ENCODE measurements around the gene FAM20C. TPM values are rescaled to one million over a fixed set of nuclear protein-coding genes. Genes with fewer than 3 reads are reported as not detected.

Gene FAM20C
- total RNA-seq, 1 donor from 2014 or later, result 11.8 TPM

DNA sequence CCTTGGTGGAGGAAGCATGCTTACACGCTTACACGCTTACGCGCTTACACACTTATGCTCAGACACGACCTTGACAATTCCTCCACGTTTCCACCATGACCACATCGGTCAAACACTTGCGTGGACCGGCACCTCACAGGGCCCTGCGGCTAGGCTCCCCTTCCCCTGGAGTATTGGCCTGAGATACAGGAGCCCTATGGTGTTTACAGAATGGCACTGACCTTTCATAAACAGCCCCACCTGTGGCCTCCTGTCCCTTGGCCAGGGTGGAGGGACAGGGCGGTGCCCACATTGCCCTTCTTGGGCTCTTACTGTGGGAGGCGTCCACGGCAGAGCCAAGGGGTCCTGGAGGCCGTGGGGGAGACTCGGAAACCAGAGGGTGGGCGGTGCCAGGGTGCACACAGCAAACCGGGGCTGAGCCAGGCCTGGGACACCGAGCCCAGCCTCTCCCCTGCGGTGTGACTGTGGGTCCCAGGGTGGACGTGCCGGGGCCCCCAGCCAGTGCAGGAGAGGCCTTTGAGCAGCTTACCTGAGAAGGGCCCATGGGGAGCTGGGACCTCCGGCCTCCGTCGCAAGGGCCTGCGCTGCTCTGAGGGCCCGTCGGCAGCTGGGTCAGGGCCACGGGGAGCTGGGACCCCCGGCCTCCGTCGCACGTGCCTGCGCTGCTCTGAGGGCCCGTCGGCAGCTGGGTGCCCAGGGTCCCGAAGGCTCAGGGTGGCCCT, 53.4 kb downstream of the FAM20C start:
- DNase-seq, result no peak

DNA sequence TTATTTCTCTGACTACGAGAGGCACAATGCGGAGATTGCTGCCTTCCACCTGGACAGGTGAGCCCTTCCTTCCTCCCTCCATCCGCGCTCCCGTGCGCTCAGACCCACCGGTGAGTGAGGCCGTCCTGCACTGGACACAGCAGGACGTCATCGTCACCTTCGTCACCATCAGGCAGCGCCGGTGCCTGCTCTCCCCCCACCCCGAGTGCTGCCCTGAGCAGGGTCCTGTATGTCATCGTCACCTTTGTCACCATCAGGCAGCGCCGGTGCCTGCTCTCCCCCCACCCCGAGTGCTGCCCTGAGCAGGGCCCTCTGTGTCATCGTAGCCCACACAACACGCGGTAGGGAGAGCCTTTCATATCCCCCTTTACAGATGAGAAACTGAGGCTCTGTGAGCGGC, 54.1 kb downstream of the FAM20C start:
- DNase-seq, result no peak

DNA sequence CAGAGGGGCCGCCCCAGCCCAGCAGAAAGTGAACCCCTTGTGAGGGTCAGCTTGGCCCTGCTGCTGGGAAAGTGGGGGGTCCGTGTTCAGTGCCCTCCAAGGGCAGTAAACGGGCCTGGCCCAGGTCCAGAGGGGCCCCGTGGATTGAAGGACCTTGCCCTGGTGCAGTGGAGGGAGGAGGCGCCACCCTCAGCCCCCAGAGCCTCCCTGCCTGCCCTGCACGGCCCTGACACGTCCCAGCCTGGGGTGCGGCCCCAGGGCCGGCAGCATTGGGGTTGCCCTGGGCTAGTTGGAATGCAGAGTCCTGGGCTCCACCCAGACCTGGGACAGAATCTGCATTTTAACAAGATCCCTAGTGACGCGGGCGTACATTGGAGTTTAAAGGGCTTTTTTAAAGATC, 54.8 kb downstream of the FAM20C start:
- DNase-seq, result no peak

DNA sequence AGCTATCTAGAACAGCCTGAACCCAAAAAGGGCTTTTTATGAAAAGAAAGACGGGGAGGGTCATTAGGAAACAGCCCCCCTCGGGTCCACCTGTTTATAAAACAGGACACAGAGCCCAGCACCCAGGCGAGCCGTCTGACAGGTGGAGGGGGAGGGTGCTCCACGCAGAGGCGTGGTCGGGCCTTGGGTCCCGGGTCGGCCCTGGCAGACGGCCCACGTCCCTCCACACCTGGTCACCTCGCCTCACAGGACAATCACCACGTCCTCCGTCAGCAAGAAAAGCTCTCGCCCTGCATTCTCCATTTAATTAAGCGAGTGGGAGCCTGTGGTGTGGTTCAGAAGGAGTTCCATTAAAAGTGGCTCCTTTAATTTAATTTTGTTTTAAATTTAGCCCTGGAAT, 55.3 kb downstream of the FAM20C start:
- DNase-seq, result no peak

DNA sequence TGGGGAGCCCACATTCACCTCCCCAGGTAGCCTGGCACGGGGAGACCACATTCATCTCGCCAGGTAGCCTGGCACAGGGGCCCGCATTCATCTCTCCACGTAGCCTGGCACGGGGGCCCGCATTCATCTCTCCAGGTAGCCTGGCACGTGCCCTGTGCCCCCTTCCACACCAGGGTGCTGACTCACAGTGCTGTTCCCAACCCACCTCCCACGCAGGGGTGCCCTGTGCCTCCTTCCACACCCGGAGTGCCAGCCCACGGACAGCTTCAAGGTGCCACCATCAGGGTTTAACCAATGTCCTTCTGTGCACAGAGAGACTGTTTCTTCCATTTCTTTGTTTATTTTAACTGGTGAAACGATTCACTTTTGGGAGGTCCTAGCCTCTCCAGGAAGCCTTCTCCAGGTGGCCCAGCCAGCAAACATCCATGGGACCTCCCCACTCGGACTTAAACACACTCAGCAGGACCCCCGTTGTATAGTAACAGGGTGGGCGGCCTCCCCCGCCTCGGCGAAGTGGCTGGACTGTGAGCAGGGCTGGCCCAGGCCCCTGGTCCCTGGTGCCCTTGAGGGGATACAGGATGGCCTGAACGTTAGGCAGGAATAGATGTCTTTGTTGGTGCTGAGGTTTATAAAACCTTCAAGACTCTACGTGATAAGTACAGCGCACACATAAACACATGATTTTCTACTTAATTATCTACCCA, 56.5 kb downstream of the FAM20C start:
- DNase-seq, result no peak

DNA sequence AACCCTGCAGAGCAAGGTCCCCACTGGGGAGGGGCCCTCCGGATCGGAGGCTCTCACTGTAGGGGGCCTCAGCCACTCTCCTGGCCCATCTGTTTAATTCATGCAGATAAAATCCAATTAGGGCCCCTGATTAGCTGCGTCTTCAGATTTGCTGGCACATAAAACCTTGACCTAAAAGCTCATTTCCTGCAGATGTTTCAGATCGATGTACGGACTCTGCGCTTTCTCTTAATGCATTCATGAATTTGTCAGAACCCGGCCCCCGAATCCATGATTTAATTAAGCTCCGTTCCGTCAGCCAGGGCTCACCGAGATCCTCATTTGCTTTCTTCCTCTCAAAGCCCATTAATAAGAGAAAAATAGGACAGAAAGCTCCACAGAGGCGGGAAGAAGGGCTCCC, 57.6 kb downstream of the FAM20C start:
- no peak for DNase-seq

DNA sequence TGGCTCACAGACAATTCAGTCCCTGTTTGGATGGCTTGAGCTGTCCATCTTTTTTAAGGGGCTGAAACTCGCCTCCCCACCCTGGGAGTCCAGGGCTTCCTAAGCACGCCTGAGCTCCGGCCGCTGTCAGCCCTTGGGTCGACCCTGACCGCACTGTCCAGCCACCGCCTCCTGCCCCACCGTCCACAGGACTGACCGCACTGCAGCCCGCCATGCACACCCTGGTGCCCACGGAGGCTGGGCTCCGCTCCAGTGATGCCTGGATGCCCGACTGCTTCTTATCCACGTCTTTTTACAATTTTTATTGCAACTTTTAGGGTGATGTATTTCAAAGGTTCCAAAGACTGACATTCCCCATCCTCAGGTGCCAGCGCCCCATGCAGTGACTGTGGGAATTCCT, 58.2 kb downstream of the FAM20C start:
- DNase-seq, result no peak

DNA sequence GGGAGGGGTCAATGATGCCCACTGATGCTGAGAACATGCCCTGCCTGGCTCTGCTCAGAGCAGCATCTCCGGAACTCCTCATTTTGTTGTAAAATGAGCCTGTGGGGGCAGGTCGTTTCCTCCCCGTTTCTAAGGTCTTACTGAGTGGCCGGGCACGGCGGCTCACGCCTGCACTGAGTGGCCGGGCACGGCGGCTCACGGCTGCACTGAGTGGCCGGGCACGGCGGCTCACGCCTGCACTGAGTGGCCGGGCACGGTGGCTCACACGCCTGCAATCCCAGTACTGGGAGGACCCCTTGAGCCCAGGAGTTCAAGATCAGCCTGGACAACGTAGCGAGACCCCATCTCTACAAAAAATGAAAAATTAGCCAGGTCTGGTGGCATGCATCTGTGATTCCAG, 58.6 kb downstream of the FAM20C start:
- no peak for DNase-seq

DNA sequence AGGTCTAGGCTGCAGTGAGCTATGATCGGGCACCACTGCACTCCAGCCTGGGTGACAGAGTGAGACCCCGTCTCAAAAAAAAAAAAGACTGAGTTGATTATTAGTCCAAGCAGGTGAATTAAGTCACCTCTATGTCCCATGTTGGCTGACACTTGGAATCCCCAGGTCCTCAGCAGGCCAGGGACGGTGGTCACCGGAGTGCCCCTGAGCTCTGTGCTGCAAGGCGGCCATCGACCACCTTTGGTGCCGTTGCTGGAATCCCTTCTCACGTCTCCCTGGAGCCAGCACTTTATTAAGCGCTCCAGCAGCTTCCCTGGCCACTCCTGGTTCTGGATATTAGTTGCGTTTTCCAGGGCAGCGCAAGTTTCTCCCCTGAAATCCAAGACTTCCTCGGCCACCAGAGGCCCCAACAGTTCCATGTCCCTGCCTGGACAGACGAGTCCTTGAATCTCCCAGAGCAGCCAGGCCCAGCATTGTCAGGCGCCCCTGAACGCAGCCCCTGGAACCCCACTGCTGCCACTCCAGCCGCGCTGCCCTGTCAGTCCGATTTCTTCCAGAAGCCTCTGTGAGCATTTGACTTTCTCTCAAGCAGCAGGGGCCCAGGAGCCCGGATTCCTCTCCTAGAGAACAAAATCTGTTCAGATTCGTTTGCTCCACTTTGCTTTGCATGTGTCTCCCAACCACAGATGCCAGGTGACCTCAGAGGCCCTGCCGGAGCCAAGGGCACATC, 59.2 kb downstream of the FAM20C start:
- DNase-seq, result no peak

DNA sequence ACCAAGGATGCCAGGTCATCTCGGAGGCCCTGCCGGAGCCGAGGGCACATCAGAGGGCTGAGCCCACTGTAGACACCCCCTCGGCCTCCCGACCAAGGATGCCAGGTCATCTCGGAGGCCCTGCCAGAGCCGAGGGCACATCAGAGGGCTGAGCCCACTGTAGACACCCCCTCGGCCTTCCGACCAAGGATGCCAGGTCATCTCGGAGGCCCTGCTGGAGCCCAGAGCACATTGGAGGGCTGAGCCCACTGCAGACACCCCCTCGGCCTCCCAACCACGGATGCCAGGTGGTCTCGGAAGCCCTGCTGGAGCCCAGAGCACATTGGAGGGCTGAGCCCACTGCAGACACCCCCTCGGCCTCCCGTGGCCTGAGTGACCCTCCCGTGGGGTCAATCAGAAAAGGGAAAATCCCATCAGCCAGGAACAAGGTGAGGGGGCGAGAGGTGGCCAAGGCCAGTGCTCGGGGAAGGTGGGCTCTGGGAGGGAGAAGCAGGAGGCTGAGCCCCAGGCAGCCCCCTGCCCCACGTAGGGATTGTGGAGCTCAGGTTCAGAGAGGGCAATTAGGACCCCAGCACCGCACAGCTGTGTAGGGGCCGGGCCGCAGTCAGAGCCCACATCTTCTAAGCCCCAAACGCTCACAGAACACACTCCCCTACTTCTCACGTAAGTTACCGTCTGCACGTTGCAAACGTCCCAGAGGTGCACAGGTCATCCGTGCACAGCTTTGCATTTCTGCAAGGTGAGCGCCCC, 60.0 kb downstream of the FAM20C start:
- DNase-seq, result no peak

DNA sequence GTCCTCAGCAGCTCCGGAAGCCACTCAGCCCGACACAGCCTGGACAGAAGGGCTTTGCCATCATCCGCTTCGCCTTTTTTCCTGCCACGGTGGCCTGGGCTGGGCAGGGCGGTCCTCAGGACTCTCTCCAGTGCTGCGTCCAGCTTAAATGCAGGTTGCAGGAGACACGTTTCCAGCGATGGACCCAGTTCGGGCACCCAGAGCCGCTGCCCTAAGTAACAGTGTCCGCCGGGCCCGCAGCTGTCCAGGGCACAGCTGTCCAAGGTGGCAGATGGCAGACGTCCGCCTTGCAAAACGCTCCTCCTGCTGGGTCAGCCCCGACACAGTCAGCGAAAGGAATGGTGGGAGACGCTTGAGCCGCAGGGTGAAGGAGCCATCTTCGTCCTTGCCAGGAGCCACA, 60.6 kb downstream of the FAM20C start:
- DNase-seq, result no peak

DNA sequence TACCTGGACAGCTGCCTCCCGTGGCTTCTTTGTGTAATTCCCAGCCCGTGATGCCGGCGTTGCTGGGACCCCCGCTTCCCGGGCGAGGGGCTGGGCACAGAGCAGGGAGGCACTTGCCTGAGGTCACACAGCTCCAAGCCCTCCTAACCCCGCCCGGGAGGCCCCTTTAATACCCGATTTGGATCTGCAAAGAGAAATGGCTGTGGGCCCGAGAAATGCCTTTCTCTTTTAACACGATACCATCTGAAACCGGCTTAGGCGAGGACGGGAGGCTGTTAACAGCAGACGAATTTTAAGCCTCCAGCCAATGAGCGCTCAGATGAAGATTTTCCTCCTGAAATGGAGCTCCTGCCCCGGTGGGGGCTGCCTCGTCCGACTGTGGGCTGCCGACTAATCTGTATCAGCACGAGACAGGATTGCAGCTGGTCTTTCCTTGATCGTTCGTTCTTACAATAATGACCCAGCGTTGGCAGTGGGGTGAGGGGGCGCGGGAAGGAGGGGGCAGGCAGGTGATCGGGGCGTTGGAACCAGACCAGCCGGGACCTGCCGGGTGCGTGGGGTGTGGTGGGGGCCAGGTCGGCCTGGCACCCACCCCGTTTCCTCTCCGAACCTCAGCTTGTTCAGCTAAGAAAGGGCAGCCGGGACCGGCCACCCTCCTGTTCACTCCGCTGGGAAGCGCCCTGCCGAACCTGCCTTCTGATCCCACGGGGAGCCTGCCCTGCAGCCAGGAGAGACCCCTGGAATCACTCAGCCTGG, 61.4 kb downstream of the FAM20C start:
- no peak for DNase-seq

DNA sequence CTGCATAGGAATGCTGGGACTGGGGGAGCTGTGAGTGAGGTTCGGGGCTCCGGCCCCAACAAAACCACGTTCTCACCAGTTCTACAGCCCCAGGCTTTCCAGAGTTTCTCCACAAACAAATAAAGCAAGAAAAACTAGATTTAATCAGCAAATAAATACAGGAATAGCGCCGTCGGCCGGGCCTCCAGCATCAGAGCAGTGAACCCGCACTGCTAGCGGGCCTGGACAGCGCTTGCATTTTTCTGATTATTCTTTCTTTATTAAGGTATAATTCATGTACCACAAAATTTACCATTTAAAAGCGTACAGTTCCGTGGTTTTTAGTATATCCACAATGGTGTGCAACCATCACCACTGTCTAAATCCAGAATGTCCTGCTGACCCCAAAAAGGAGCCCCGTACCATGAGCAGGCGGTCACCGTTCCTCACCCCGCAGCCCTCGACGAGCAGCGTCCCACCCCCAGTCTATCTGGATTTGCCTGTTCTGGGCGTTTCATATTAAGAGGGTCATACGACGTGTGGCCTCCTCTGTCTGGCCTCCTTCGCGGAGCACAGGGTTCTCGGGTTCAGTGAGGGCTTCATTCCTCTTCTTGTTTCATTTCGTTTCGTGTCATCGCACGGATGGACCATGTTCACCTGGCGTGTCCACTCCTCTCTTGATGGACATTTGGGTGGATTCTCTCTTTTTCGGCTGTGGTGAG, 62.1 kb downstream of the FAM20C start:
- DNase-seq, result no peak

DNA sequence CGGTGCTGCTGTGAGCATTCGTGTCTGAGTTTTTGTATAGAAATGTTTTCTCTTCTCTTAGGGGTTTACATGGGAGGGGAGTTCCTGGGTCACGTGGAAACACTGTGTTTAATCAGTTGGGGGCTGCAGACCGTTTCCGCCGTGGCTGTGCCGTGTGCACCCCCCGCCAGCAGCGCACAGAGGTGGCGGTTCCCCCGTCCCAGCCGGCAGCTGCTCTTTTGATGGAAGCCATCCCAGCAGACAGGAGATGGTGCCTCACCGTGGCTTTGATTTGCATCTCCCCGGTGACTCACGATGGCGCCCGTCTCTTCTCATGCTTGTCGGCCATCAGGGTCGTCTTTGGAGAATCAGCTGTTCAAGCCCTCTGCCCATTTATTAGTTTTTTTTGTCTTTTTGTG, 62.7 kb downstream of the FAM20C start:
- DNase-seq, result no peak

DNA sequence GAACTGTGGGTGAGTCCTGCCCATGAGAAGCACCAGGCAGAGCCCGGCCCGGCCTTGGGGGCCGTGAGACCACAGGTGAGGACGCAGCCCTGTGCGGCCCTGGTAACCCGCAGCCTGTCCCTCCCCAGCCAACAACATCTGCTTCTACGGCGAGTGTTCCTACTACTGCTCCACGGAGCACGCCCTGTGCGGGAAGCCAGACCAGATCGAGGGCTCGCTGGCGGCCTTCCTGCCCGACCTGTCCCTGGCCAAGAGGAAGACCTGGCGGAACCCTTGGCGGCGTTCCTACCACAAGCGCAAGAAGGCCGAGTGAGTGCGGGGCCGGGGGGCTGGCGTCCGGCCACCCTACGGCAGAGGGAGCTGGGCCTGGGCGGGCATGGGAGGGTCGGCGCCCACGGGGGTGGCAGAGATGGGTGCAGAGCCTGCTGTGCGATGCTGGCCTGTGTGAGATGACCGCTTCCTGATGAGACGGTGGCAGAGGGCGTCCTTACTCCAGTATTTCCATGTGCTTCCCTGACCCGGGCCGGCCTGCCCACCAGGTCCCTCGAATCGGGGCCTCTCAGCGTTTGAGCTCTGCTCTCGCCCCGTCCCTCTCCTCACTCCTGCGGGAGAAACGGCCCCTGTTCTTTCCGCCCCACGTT, 63.5 kb downstream of the FAM20C start:
- no peak for DNase-seq

DNA sequence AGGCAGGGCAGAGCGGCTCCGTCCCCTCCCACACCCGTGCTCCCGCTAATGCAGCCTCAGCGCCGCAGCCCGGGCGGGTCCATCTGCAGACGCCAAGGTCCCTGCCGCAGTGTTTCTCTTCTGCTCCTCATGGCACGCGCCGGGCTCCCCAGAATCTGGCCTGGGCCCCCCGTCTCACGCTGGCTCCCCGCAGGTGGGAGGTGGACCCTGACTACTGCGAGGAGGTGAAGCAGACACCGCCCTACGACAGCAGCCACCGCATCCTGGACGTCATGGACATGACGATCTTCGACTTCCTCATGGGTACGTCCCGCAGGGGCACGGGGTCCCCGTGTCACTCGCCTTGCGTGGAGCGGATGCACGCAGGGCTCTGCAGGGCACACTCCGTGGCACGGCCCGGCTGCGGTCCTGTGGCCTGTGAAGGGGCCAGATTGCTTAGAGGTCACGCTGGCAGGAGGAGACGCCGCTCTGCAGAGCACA, 64.1 kb downstream of the FAM20C start:
- no peak for DNase-seq

DNA sequence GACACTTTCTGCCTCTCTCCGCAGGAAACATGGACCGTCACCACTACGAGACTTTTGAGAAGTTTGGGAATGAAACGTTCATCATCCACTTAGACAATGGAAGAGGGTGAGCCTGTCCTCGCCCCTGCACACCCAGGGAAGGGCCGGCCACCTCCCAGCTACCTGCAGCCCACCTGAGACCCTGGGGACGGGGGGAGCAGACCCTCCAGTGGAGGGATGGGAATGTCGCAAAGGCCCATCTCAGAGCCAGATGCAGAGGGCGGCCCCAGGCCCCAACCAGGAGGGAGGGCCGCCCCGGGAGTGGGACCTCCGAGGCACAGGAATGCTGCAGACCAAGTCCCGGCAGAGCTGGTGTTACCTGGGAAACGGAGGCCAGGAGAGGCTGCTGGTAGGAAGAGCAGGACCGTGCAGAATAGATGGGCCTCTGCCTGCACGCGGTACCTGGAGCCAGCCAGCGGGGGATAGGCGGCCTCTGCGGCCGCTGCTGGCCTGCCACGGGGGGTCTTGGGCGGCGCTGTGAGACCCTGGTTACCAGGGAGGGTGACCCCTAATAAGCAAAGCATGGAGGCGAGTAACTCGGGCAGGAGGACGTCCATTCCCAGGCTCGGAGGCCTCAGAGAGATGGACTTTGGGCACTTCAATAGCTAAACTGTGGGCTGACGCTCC, 64.7 kb downstream of the FAM20C start:
- DNase-seq, result no peak

DNA sequence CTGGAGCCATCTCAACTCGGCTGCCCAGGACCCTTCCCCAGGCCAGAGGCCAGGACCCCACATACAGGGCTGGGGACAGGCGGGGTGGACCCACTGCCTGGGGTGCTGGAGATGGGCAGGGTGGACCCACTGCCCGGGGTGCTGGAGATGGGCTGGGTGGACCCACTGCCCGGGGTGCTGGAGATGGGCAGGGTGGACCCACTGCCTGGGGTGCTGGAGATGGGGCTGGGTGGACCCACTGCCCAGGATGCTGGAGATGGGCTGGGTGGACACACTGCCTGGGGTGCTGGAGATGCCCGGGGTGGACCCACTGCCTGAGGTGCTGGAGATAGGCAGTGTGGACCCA, 65.2 kb downstream of the FAM20C start:
- no peak for DNase-seq

DNA sequence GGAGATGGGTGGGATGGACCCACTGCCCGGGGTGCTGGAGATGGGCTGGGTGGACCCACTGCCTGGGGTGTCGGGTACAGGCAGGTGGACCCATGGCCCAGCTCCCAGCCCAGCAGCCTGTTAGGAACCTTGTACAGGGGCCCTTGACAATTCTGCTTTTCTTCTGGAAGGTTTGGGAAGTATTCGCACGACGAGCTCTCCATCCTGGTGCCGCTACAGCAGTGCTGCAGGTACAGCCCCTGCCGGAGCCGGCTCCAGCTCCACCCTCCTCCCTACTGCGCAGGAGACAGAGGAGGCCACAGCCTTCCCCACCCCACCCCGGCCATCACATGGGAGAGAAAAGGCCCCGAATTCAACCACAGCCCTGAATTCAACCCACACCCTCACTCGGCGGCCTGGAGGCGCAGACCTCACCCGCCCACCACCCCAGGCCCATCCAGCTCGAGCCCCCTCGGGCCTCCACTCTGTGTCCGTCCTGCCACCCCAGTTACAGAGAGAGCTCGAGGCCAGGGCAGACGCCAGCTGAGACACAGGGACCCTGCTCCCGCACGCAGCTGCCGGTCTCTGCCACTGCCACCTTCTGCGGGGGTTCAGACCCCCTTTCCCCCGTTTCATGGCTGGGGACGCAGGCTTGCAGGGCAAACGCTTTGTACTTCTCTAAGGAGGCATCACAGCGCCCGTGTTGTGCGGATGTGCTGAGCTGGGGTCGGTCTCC, 66.3 kb downstream of the FAM20C start:
- DNase-seq, result no peak

DNA sequence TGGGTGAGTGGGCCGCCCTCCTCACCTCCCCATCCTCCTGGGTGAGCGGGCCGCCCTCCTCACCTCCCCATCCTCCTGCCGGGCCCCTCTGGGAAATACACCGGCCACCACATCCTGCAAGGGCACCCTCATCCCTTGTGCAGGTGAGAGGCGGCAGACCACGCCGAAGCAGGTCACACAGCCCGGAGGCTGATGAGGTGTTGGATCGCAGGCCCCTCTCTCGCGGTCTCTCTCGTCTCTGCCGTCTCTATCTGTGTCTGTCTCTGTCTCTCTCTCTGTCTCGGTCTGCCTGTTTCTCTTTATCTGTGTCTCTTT, 66.8 kb downstream of the FAM20C start:
- DNase-seq, result no peak
